SK-N-SH treated with all-trans-retinoic acid at 6 μM for 48 hours (cell line): Measurements from ENCODE around the gene ANKRD28.

ENCODE experiments used
- CREB5 ChIP-seq: fragments of 250-450 bp; sonication (Bioruptor Pico); IDR thresholded peaks from 2 replicates; pipeline ENCODE4 v1.5.1; 2020; ENCODE audit warnings: low read depth, mild to moderate bottlenecking, moderate library complexity
- ESRRG ChIP-seq: fragments of 250-450 bp; sonication (Bioruptor Pico); IDR thresholded peaks from 2 replicates; pipeline ENCODE4 v1.6.1; 2021; ENCODE audit warnings: mild to moderate bottlenecking
- GLIS3 ChIP-seq: fragments of 250-450 bp; sonication (Bioruptor Pico); IDR thresholded peaks from 2 replicates; pipeline ENCODE4 v1.5.0; 2020; ENCODE audit warnings: mild to moderate bottlenecking, moderate library complexity
- PATZ1 ChIP-seq: fragments of 250-450 bp; sonication (Bioruptor Pico); IDR thresholded peaks from 2 replicates; pipeline ENCODE4 v1.8.0; 2020; ENCODE audit warnings: mild to moderate bottlenecking, moderate library complexity, borderline replicate concordance
- RARB ChIP-seq: fragments of 250-450 bp; sonication (Bioruptor Pico); IDR thresholded peaks from 2 replicates; pipeline ENCODE4 v1.8.0; 2021; ENCODE audit warnings: mild to moderate bottlenecking, moderate library complexity
- SNAI2 ChIP-seq: fragments of 250-450 bp; sonication (Bioruptor Pico); IDR thresholded peaks from 2 replicates; pipeline ENCODE4 v1.5.0; 2020; ENCODE audit warnings: mild to moderate bottlenecking, moderate library complexity
- TCF4 ChIP-seq: fragments of 250-450 bp; sonication (Bioruptor Pico); IDR thresholded peaks from 2 replicates; pipeline ENCODE4 v1.8.0; 2021; ENCODE audit warnings: mild to moderate bottlenecking, moderate library complexity, borderline replicate concordance
- TOX ChIP-seq: fragments of 250-450 bp; sonication (Bioruptor Pico); IDR thresholded peaks from 2 replicates; pipeline ENCODE4 v1.8.0; 2021; ENCODE audit warnings: mild to moderate bottlenecking, moderate library complexity, borderline replicate concordance
- TSHZ2 ChIP-seq: fragments of 250-450 bp; sonication (Bioruptor Pico); IDR thresholded peaks from 2 replicates; pipeline ENCODE4 v1.5.0; 2020; ENCODE audit warnings: mild to moderate bottlenecking, moderate library complexity
- ZC3H10 ChIP-seq: fragments of 250-450 bp; sonication (Bioruptor Pico); IDR thresholded peaks from 2 replicates; pipeline ENCODE4 v1.5.1; 2021; ENCODE audit warnings: mild to moderate bottlenecking, moderate library complexity
- ZNF565 ChIP-seq: fragments of 450-650 bp; formaldehyde crosslinking; conservative IDR thresholded peaks from 2 replicates; pipeline ENCODE4 v1.5.0; 2020; ENCODE audit warnings: low read depth, mild to moderate bottlenecking, moderate library complexity
- ZNF8 ChIP-seq: fragments of 450-650 bp; formaldehyde crosslinking; IDR thresholded peaks from 2 replicates; pipeline ENCODE4 v1.5.0; 2020; ENCODE audit warnings: mild to moderate bottlenecking, moderate library complexity

GRCh38 chr3:15635121-15635661 is 162.6 kb downstream of the ANKRD28 start:
- TF ChIP-seq ZNF565 (no peak), TOX (CRISPR knock-in tag) (0 out of 2 replicates have a peak, but pooled peaks have one; percentile 25), SNAI2 (CRISPR knock-in tag) (0 out of 2 replicates have a peak, but pooled peaks have one; percentile 52), TCF4 (CRISPR knock-in tag) (peak; percentile 73), CREB5 (CRISPR knock-in tag) (no peak), PATZ1 (no peak), ZC3H10 (CRISPR knock-in tag) (no peak), ESRRG (CRISPR knock-in tag) (no peak), TSHZ2 (CRISPR knock-in tag) (peak; percentile 41; the same call in 1 of the 2 replicates), RARB (CRISPR knock-in tag) (no peak), GLIS3 (CRISPR knock-in tag) (no peak), ZNF8 (no peak)
